ENCODE measurements around the gene ODAD4.
"Not testable (repeated sequence)": the region's sequence is repeated elsewhere in the genome, so short reads cannot be mapped to it uniquely, and the experiment has no call there.

DNA sequence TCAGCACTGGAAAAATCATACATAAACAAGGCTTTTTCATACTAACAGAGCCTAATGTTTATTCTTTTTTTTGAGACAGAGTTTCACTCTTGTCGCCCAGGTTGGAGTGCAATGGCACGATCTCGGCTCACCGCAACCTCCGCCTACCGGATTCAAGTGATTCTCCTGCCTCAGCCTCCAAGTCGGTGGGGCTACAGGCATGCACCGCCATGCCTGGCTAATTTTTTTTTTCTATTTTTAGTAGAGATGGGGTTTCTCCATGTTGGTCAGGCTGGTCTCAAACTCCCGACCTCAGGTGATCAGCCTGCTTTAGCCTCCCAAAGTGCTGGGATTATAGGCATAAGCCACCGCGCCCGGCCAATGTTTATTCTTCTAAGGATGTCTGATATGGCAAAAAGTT, 83.3 kb downstream of the ODAD4 start:
- TF ChIP-seq EZH2 (IDR thresholded peaks at IDR 0.05; ENCODE audit: insufficient read depth, low read length); CTCF (IDR thresholded peaks at IDR 0.05; ENCODE audit: insufficient read depth, low read depth, low read length): not testable (repeated sequence)
